Fibroblast of lung (primary cell): Measurements from ENCODE around the gene TTC19.

Experiments
- EZH2 ChIP-seq: IDR thresholded peaks from 2 replicates; pipeline ENCODE4 v1.5.1; 2012; ENCODE audit warnings: low read length, control low read depth, mild to moderate bottlenecking; ENCODE audit errors: missing control alignments
- TF ChIP-seq, protein P1 (sequence below), 2 donors: IDR thresholded peaks in 1 of 2; conservative IDR thresholded peaks in 1 of 2; 1 replicate in 1 of 2; 2 replicates in 1 of 2; pipeline ENCODE4 v1.5.1; 2011 to 2012; ENCODE audit warnings: low read length in 2 of 2, control low read depth in 1 of 2, inconsistent platforms in 1 of 2, low read depth in 1 of 2, mild to moderate bottlenecking in 1 of 2

DNA sequence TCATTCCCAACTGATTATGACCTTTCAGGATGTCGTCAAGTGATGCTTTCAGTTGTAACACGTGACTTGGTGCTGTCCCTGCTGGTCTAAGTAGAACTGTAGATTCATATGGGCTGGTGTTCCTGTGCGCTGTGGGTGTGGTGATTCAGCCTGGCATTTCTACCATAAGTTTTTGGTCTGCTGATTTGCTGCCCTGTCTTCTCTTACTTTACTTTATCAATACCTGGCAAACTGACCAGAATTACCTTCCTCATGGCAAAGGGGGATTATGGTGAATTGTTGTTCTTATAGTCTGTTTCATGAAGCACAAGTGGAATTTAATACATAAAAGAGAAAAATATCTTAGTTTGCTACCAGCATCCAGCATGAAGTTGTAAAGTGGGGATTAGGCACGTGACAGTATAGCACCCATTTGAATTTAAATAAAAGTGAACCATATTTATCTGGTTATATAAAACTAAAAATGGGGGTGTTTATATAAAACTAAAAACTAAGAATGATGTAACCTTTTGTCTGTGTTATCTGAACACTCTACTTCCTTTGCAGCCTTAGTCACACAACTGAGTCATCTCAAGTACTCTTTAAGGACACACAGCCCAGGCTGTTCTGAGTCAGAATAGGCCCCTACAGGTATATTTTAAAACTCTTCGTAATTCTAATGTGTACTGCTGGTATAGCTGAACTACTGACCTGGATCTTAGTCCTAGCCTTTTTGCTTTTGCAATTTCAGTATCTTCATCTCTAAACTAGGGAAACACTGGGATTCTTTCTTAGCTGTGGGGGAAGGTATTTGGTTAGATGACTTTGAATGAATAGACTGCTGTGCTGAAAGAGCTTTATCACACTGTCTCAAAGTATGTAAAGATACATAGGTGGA, 28.3 kb downstream of the TTC19 start:
- TF ChIP-seq, protein P1, sequence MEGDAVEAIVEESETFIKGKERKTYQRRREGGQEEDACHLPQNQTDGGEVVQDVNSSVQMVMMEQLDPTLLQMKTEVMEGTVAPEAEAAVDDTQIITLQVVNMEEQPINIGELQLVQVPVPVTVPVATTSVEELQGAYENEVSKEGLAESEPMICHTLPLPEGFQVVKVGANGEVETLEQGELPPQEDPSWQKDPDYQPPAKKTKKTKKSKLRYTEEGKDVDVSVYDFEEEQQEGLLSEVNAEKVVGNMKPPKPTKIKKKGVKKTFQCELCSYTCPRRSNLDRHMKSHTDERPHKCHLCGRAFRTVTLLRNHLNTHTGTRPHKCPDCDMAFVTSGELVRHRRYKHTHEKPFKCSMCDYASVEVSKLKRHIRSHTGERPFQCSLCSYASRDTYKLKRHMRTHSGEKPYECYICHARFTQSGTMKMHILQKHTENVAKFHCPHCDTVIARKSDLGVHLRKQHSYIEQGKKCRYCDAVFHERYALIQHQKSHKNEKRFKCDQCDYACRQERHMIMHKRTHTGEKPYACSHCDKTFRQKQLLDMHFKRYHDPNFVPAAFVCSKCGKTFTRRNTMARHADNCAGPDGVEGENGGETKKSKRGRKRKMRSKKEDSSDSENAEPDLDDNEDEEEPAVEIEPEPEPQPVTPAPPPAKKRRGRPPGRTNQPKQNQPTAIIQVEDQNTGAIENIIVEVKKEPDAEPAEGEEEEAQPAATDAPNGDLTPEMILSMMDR (conservative IDR thresholded peaks at IDR 0.05 in 1 of 2, IDR thresholded peaks at IDR 0.05 in 1 of 2; ENCODE audit: low read depth in 1 of 2, low read length in 2 of 2): no peak
- no peak for TF ChIP-seq EZH2
